GM18498 (cell line): ENCODE measurements around the gene HAPLN1.

Experiments
- ATAC-seq: cut with Tn5 transposase; IDR thresholded peaks from one replicate; pipeline ENCODE4 v1.9.1; 2021; ENCODE audit warnings: mild to moderate bottlenecking, moderate library complexity; ENCODE audit not compliant: unreplicated experiment

The HAPLN1 gene

DNA sequence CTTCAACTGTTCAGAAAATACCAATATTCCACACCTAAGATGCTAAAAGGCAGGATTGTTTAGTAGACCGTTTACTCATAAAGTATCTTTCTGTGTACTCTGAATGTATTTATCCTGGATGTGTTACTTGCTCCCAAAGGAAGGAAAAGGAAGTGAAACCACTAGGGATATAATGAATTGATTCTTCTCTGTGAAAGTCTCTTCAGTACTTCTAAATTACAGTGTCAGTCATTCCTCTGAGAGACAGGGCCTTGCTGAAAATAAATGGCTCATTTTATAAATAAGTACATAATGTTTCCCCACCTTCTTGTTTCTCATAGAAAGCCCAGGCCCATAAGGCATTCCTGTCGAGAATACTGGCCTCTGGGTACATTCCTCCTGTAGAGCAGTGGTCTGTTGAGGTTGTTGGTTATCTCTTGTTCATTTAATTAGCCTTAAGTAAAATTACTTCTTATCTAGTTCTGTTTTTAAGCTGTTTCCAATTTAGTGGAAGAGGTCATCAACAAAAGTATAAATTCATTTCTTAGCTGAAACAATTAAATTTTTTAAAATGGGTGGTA lies 1.6 kb downstream of the HAPLN1 start:
- ATAC-seq = no peak

GRCh38 chr5:83718195-83718825 lies 2.3 kb downstream of the HAPLN1 start:
- peak; percentile 76 for ATAC-seq

GRCh38 chr5:83715236-83716065 lies 5.2 kb downstream of the HAPLN1 start:
- ATAC-seq = no peak

- ATAC-seq = no peak
Observed at GRCh38 chr5:83714810-83715209, 5.8 kb downstream of the HAPLN1 start.

DNA sequence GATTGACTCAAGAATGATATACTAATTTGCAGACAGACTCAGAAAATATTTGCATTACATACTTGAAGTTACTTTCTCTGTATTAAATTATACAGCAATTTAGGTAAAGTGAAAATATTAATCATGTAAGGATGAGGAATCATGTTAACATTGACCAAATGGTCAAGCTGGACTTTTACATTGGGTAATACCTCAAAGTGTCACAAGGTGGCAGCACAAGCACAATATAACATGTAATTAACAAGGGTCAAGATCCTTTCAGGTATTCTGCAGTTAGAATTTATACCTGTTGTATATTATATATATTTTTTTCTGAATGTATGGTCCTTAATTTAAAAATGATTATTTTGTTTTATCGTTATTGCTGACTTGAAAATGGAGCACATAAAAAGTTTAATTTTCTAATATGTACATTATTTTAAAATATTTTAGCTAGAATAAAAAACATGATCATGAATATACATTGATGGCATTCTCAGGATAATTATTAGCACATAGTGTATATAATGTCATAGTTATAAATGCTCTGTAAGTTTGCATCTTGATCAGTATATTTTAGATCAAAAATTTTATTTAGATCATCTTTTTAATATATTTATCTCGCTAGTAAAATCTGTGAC lies 8.6 kb downstream of the HAPLN1 start:
- peak; percentile 79 for ATAC-seq

DNA sequence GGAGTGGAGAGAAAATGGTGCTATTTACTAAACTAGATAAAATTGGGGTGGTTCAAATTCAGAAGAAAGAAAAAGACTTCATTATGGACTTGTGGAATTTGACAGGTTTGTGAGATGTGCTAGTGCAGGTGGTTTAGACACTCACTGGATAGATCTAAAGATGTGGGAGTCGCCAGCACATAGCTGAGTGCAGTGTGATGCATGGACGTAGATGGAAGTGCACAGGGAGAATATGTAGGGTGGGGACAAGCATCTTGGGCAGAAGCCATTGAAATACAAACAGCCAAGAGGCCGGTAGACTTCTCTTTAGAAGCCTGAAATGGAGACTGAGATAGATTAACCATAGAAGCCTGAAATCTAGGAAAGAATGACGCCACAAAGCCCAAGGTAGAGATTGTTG lies 10.7 kb downstream of the HAPLN1 start:
- no peak for ATAC-seq

GRCh38 chr5:83708170-83708569 lies 12.5 kb downstream of the HAPLN1 start:
- ATAC-seq = no peak

DNA sequence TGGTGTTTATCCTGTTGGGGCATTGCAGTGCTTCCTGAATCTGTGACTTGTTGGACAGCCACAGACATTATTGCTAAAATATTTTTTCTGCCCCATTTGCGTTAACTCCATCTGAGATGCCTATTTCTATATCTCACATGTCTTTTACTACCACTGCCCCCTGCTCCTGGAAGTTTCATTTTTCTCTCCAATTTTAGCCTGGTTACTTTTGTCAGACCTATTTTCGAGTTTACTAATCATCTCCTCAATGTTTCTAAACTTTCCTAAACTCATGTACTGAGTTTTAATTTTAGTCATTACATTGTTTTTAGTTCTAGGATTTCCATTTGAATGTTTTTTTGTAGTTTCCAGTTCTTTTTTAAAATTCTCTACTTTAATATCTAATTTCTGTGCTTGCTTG lies 17.6 kb downstream of the HAPLN1 start:
- ATAC-seq = no peak

DNA sequence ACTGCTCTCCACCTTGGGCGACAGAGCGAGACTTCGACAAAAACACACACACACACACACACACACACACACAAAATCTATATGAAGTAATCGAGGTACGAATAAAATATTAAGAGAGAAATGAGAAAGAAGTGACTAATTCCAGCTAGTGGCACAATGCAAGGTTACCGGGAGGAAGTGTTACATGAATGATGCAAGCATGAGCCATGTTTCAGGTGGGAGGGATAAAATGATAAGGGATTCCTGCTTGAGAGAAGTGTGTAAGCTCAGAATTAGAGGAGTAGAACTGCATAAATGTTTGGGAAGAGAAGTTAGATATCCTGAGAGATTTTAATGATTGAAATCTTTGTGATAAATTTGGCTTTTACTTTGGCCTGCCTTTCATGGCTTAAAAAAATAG lies 18.8 kb downstream of the HAPLN1 start:
- no peak for ATAC-seq

- ATAC-seq = no peak
Observed at GRCh38 chr5:83689881-83690280, 30.8 kb downstream of the HAPLN1 start.

GRCh38 chr5:83688281-83688680 lies 32.4 kb downstream of the HAPLN1 start:
- ATAC-seq = no peak

GRCh38 chr5:83687124-83687619 lies 33.5 kb downstream of the HAPLN1 start:
- no peak for ATAC-seq

DNA sequence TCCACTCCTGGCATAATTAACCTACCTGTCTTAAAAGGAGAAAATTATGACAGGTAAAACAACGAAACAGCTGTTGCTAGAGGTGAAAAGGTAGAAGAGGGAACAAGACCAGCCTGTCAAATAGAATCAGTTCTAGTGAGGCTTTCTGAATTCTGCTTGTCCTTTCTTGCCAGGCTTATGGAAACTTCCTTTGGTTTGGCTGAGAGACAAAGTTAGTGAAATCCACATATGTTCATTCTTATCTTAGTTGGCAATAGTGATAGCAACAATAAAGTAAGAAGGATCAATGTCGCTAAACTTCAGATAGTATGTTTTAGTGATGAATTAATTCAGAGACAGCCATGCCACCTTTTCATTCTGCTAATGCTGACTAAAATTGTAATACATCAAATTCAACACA lies 34.4 kb downstream of the HAPLN1 start:
- ATAC-seq = no peak

DNA sequence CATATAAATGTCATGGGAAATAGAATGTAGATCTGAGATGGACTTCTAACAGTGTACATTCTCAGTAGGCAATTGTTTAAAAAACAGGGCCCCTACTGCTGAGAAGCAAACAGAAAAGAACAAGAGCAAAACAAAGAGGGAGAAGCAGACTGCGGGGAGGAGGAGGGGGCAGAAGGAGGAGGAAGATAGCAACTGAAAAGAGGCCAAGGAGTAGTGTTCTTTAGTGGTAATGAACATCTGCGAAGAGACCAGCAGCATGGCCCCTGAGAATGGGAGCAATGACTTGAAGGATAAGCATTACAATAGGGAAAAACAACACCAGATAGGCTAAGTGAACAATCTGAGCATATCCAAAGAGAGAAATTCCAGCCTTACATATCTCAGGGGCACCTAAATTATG lies 36.8 kb downstream of the HAPLN1 start:
- no peak for ATAC-seq

- no peak for ATAC-seq
Observed at GRCh38 chr5:83672646-83673045, 48.0 kb downstream of the HAPLN1 start.

DNA sequence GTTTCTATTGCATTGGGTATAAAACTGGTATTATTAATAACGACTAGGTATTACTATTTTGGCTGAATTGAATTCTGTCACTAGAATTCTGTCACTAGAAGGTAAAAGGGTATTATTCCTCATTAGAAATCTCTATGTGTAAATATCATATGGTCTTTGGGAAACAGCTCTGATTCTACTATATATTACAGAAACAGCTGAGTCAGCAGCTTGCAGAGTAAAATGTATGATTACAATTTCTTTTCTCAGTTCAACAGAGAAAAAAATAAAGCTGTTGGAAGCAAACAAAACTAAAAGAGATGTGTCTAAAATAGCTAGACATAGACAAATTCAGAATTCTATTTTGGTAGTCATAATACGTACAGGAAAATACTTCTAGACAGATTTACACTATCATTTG lies 48.5 kb downstream of the HAPLN1 start:
- ATAC-seq = no peak

DNA sequence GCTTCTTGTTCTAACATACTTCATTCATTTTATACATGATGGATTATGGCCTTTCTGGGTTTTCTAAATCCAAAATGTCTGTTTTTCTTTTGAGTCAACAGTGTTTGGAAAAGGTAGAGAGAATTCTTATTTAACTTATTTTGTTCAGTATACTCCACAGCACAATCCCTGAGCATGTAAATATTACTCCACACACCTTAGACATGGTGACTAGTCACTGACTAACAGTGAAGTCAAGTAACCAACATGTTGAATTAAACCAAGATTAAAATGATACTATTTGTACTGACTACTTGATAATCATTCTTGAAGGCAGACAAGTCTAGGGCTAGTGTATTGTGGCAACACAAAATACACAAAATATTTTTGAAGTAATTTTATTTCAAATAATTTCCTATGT lies 55.0 kb downstream of the HAPLN1 start:
- ATAC-seq = no peak

DNA sequence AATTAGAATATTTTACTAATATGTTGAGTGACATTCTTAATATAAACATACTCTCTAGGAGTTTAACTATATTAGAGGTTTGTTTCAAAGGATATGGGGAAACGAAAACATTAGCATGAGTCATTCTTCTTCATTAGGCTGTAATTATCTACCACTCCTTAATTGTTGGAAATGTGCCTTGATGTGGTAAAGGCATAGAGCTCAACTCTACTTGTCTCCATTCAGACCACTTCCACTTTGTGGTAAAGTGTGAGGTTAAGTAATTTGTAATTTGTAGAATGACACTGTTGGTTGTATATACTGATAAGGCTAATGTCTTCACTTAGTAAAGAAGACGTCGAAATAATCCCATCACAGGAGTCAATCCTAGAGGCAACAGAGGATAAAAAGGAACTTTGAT lies 58.1 kb downstream of the HAPLN1 start:
- no peak for ATAC-seq

GRCh38 chr5:83657807-83658525 lies 62.7 kb downstream of the HAPLN1 start:
- ATAC-seq = no peak

GRCh38 chr5:83654427-83654994 lies 66.1 kb downstream of the HAPLN1 start:
- ATAC-seq = no peak

GRCh38 chr5:83653669-83654068 lies 67.0 kb downstream of the HAPLN1 start:
- ATAC-seq = peak; percentile 61
